Activated T-helper 1 cell treated with anti-CD3 and anti-CD28 coated beads, Interleukin-12 subunit alpha, Interleukin-12 subunit beta, Interleukin-2, Interleukin-4 antibody, amounts not matched to agents 30 ng/mL and 10 ng/mL and 1 ng/mL, durations not matched to agents 14 hours and 24 hours and 36 hours (primary cell): ENCODE results near the gene DAB1. TPM values are rescaled to one million over a fixed set of nuclear protein-coding genes. Genes with fewer than 3 reads are reported as not detected.
A peak's percentile ranks its signal among the peaks of the same experiment; 100 is the strongest.

Experiments used
- DNase-seq: peaks from one replicate; pipeline ENCODE4 v3.0.0; 2021; ENCODE audit warnings: low spot score
- H3K27ac Mint-ChIP-seq: one replicate; pipeline ENCODE4 v1.8.0; 2021; ENCODE audit warnings: mild to moderate bottlenecking, mixed read lengths
- H3K27me3 Mint-ChIP-seq: one replicate; pipeline ENCODE4 v1.8.0; 2022; ENCODE audit warnings: mild to moderate bottlenecking, moderate library complexity, mixed read lengths; ENCODE audit not compliant: insufficient read depth
- H3K36me3 Mint-ChIP-seq: one replicate; pipeline ENCODE4 v1.8.0; 2021; ENCODE audit warnings: low read depth, mixed read lengths
- H3K4me1 Mint-ChIP-seq: one replicate; pipeline ENCODE4 v1.8.0; 2021; ENCODE audit warnings: low read depth, mixed read lengths
- H3K4me3 Mint-ChIP-seq: one replicate; pipeline ENCODE4 v1.8.0; 2021; ENCODE audit warnings: mild to moderate bottlenecking, moderate library complexity, mixed read lengths
- H3K9me3 Mint-ChIP-seq: one replicate; pipeline ENCODE4 v1.8.0; 2021; ENCODE audit warnings: mixed read lengths
- intact Hi-C: fragments of 100-400 bp; cut with micrococcal nuclease; formaldehyde crosslinking; loops from one replicate; pipeline ENCODE4 v1.15.1; 2024
- total RNA-seq: library from RNA; stranded (reverse); gene quantifications from 2 replicates; pipeline ENCODE4 v1.2.3, GENCODE V29; 2022

The DAB1 gene
- not detected in 2 replicates for total RNA-seq

GRCh38 chr1:57423656-57424211 lies at the start of gene DAB1:
Gene DAB1, minus strand, starts transcription at chr1:57424060. Its CDS starts 133,030 bp downstream, at chr1:57291030.
- DNase-seq = no peak

GRCh38 chr1:57473448-57473847 lies 49.6 kb upstream of the DAB1 start:
- DNase-seq = no peak
- intact Hi-C loops = no loop called here
- Mint-ChIP-seq H3K36me3 (no peaks in the 10 kb centered on the region), H3K4me1 (no peaks in the 10 kb centered on the region), H3K9me3 (no peaks in the 10 kb centered on the region), H3K27ac (no peak overlapping the region), H3K27me3 (no peaks in the 10 kb centered on the region), H3K4me3 (no peak overlapping the region)

More at GRCh38 chr1:57423656-57424211, at the start of gene DAB1:
- H3K36me3 Mint-ChIP-seq = no peaks in the 10 kb centered on the region
- peaks cover 47% of the 10 kb centered on the region for H3K27me3 Mint-ChIP-seq
- H3K4me1 Mint-ChIP-seq = no peaks in the 10 kb centered on the region
- intact Hi-C loops = loop anchor here (10.0 kb wide), 1 partner anchor 1151 kb away; the partner anchor contains the start of gene TACSTD2
- H3K9me3 Mint-ChIP-seq = no peaks in the 10 kb centered on the region
- H3K4me3 Mint-ChIP-seq = no peak within 1 kb of the TSS
- peak within 1 kb of the TSS; percentile 7 for H3K27ac Mint-ChIP-seq

- no peak for DNase-seq
- Mint-ChIP-seq H3K4me1 (no peaks in the 10 kb centered on the region), H3K4me3 (no peak overlapping the region), H3K27me3 (peaks cover 1% of the 10 kb centered on the region), H3K36me3 (no peaks in the 10 kb centered on the region), H3K9me3 (no peaks in the 10 kb centered on the region), H3K27ac (no peak overlapping the region)
- intact Hi-C loops = no loop called here
Observed at GRCh38 chr1:57471995-57472394, 48.1 kb upstream of the DAB1 start.

GRCh38 chr1:57470036-57470435 lies 46.2 kb upstream of the DAB1 start:
- DNase-seq = no peak
- H3K27me3 Mint-ChIP-seq = peaks cover 1% of the 10 kb centered on the region
- intact Hi-C loops = no loop called here
- no peaks in the 10 kb centered on the region for H3K4me1 Mint-ChIP-seq
- no peaks in the 10 kb centered on the region for H3K9me3 Mint-ChIP-seq
- no peaks in the 10 kb centered on the region for H3K36me3 Mint-ChIP-seq
- H3K27ac Mint-ChIP-seq = no peak overlapping the region
- no peak overlapping the region for H3K4me3 Mint-ChIP-seq

- no peaks in the 10 kb centered on the region for H3K9me3 Mint-ChIP-seq
- no peaks in the 10 kb centered on the region for H3K4me1 Mint-ChIP-seq
- intact Hi-C loops = no loop called here
- H3K27ac Mint-ChIP-seq = no peak overlapping the region
- no peaks in the 10 kb centered on the region for H3K36me3 Mint-ChIP-seq
- no peak for DNase-seq
- peaks cover 1% of the 10 kb centered on the region for H3K27me3 Mint-ChIP-seq
- no peak overlapping the region for H3K4me3 Mint-ChIP-seq
Observed at GRCh38 chr1:57468641-57469523, 45.0 kb upstream of the DAB1 start.

- Mint-ChIP-seq H3K27me3 (peaks cover 1% of the 10 kb centered on the region), H3K4me3 (no peak overlapping the region), H3K27ac (no peak overlapping the region), H3K36me3 (no peaks in the 10 kb centered on the region), H3K4me1 (no peaks in the 10 kb centered on the region), H3K9me3 (no peaks in the 10 kb centered on the region)
- no peak for DNase-seq
- intact Hi-C loops = no loop called here
Observed at GRCh38 chr1:57467830-57468229, 44.0 kb upstream of the DAB1 start.

- H3K36me3 Mint-ChIP-seq = no peaks in the 10 kb centered on the region
- DNase-seq = no peak
- peaks cover 1% of the 10 kb centered on the region for H3K27me3 Mint-ChIP-seq
- H3K4me3 Mint-ChIP-seq = no peak overlapping the region
- no peaks in the 10 kb centered on the region for H3K4me1 Mint-ChIP-seq
- intact Hi-C loops = no loop called here
- no peaks in the 10 kb centered on the region for H3K9me3 Mint-ChIP-seq
- no peak overlapping the region for H3K27ac Mint-ChIP-seq
Observed at GRCh38 chr1:57464756-57465155, 40.9 kb upstream of the DAB1 start.

- peaks cover 1% of the 10 kb centered on the region for H3K27me3 Mint-ChIP-seq
- no peak for DNase-seq
- intact Hi-C loops = no loop called here
- no peak overlapping the region for H3K27ac Mint-ChIP-seq
- no peaks in the 10 kb centered on the region for H3K36me3 Mint-ChIP-seq
- H3K4me3 Mint-ChIP-seq = no peak overlapping the region
- H3K4me1 Mint-ChIP-seq = no peaks in the 10 kb centered on the region
- H3K9me3 Mint-ChIP-seq = no peaks in the 10 kb centered on the region
Observed at GRCh38 chr1:57463343-57463742, 39.5 kb upstream of the DAB1 start.

GRCh38 chr1:57461405-57461804 lies 37.5 kb upstream of the DAB1 start:
- DNase-seq = no peak
- Mint-ChIP-seq H3K27me3 (peaks cover 3% of the 10 kb centered on the region), H3K9me3 (no peaks in the 10 kb centered on the region), H3K27ac (no peak overlapping the region), H3K4me3 (no peak overlapping the region), H3K4me1 (no peaks in the 10 kb centered on the region), H3K36me3 (no peaks in the 10 kb centered on the region)
- intact Hi-C loops = no loop called here

GRCh38 chr1:57451516-57451915 lies 27.7 kb upstream of the DAB1 start:
- Mint-ChIP-seq H3K9me3 (no peaks in the 10 kb centered on the region), H3K27me3 (no peaks in the 10 kb centered on the region), H3K4me1 (no peaks in the 10 kb centered on the region), H3K27ac (no peak overlapping the region), H3K4me3 (no peak overlapping the region), H3K36me3 (no peaks in the 10 kb centered on the region)
- intact Hi-C loops = no loop called here
- no peak for DNase-seq

GRCh38 chr1:57450981-57451380 lies 27.1 kb upstream of the DAB1 start:
- Mint-ChIP-seq H3K9me3 (no peaks in the 10 kb centered on the region), H3K4me3 (no peak overlapping the region), H3K36me3 (no peaks in the 10 kb centered on the region), H3K4me1 (no peaks in the 10 kb centered on the region), H3K27ac (no peak overlapping the region), H3K27me3 (no peaks in the 10 kb centered on the region)
- intact Hi-C loops = no loop called here
- no peak for DNase-seq

GRCh38 chr1:57447551-57447950 lies 23.7 kb upstream of the DAB1 start:
- intact Hi-C loops = no loop called here

GRCh38 chr1:57443004-57443403 lies 19.1 kb upstream of the DAB1 start:
- no peak for DNase-seq
- Mint-ChIP-seq H3K36me3 (no peaks in the 10 kb centered on the region), H3K4me3 (no peak overlapping the region), H3K27ac (no peak overlapping the region), H3K9me3 (no peaks in the 10 kb centered on the region), H3K4me1 (no peaks in the 10 kb centered on the region), H3K27me3 (no peaks in the 10 kb centered on the region)
- intact Hi-C loops = no loop called here

More at GRCh38 chr1:57447551-57447950, 23.7 kb upstream of the DAB1 start:
- Mint-ChIP-seq H3K27me3 (no peaks in the 10 kb centered on the region), H3K36me3 (no peaks in the 10 kb centered on the region), H3K9me3 (no peaks in the 10 kb centered on the region), H3K27ac (no peak overlapping the region), H3K4me1 (no peaks in the 10 kb centered on the region), H3K4me3 (no peak overlapping the region)
- no peak for DNase-seq
